ENCODE data around the gene TSPAN31. TPM values are rescaled to one million over a fixed set of nuclear protein-coding genes. Genes with fewer than 3 reads are reported as not detected.
A peak's percentile ranks its signal among the peaks of the same experiment; 100 is the strongest.

Gene TSPAN31
- total RNA-seq, 1 donor = 41.6 TPM

- Histone ChIP-seq H2AFZ (ENCODE audit: low read length) (no peak overlapping the region), H3K27me3 (ENCODE audit: insufficient read depth, low read length) (peaks cover 60% of the 10 kb centered on the region), H4K20me1 (ENCODE audit: insufficient read depth, low read length) (no peaks in the 10 kb centered on the region), H3K36me3 (ENCODE audit: insufficient read depth, low read length) (peaks cover 4% of the 10 kb centered on the region), H3K79me2 (ENCODE audit: insufficient read depth, low read length) (peaks cover 12% of the 10 kb centered on the region), H3K9me3 (ENCODE audit: low read depth, low read length) (no peaks in the 10 kb centered on the region), H3K4me1 (ENCODE audit: insufficient read depth, low read length) (peaks cover 11% of the 10 kb centered on the region), H3K4me2 (ENCODE audit: insufficient read depth, low read length) (no peak overlapping the region), H3K4me3 (ENCODE audit: insufficient read depth, low read length) (no peak overlapping the region), H3K27ac (ENCODE audit: low read depth, low read length) (no peak overlapping the region)
- no peak for TF ChIP-seq CTCF (IDR thresholded peaks at IDR 0.05; ENCODE audit: extremely low read depth, low read depth, low read length)
- DNase-seq (ENCODE audit: insufficient read length, low spot score, missing footprints) = no peak
These were observed 3.4 kb upstream of the TSPAN31 start for GRCh38 chr12:57741413-57741789.

- DNase-seq (ENCODE audit: insufficient read length, low spot score, missing footprints) = peak; percentile 53
- Histone ChIP-seq H3K4me3 (ENCODE audit: insufficient read depth, low read length) (no peak overlapping the region), H3K27me3 (ENCODE audit: insufficient read depth, low read length) (peaks cover 53% of the 10 kb centered on the region), H3K79me2 (ENCODE audit: insufficient read depth, low read length) (peaks cover 12% of the 10 kb centered on the region), H3K4me2 (ENCODE audit: insufficient read depth, low read length) (no peak overlapping the region), H3K36me3 (ENCODE audit: insufficient read depth, low read length) (peaks cover 11% of the 10 kb centered on the region), H3K27ac (ENCODE audit: low read depth, low read length) (no peak overlapping the region), H3K4me1 (ENCODE audit: insufficient read depth, low read length) (peaks cover 7% of the 10 kb centered on the region), H4K20me1 (ENCODE audit: insufficient read depth, low read length) (no peaks in the 10 kb centered on the region), H3K9me3 (ENCODE audit: low read depth, low read length) (no peaks in the 10 kb centered on the region), H2AFZ (ENCODE audit: low read length) (no peak overlapping the region)
- no peak for TF ChIP-seq CTCF (IDR thresholded peaks at IDR 0.05; ENCODE audit: extremely low read depth, low read depth, low read length)
These were observed 2.7 kb upstream of the TSPAN31 start for GRCh38 chr12:57741844-57742738.

- Histone ChIP-seq H3K9me3 (ENCODE audit: low read depth, low read length) (no peaks in the 10 kb centered on the region), H3K27ac (ENCODE audit: low read depth, low read length) (no peak overlapping the region), H3K27me3 (ENCODE audit: insufficient read depth, low read length) (peaks cover 39% of the 10 kb centered on the region), H3K4me2 (ENCODE audit: insufficient read depth, low read length) (peak overlapping the region; percentile 97), H3K36me3 (ENCODE audit: insufficient read depth, low read length) (peaks cover 24% of the 10 kb centered on the region), H3K4me1 (ENCODE audit: insufficient read depth, low read length) (peaks cover 7% of the 10 kb centered on the region), H4K20me1 (ENCODE audit: insufficient read depth, low read length) (no peaks in the 10 kb centered on the region), H3K79me2 (ENCODE audit: insufficient read depth, low read length) (peaks cover 12% of the 10 kb centered on the region), H3K4me3 (ENCODE audit: insufficient read depth, low read length) (no peak overlapping the region), H2AFZ (ENCODE audit: low read length) (no peak overlapping the region)
- DNase-seq (ENCODE audit: insufficient read length, low spot score, missing footprints) = no peak
- TF ChIP-seq CTCF (IDR thresholded peaks at IDR 0.05; ENCODE audit: extremely low read depth, low read depth, low read length) = no peak
These were observed 1.1 kb upstream of the TSPAN31 start for GRCh38 chr12:57743769-57744168.

GRCh38 chr12:57744194-57744776, 554 bp upstream of the TSPAN31 start:
- DNase-seq (ENCODE audit: insufficient read length, low spot score, missing footprints) = peak; percentile 69
- Histone ChIP-seq H3K27me3 (ENCODE audit: insufficient read depth, low read length) (peaks cover 33% of the 10 kb centered on the region), H3K79me2 (ENCODE audit: insufficient read depth, low read length) (peaks cover 17% of the 10 kb centered on the region), H3K36me3 (ENCODE audit: insufficient read depth, low read length) (peaks cover 29% of the 10 kb centered on the region), H3K27ac (ENCODE audit: low read depth, low read length) (peak overlapping the region; percentile 98), H3K4me2 (ENCODE audit: insufficient read depth, low read length) (peak overlapping the region; percentile 97), H3K4me1 (ENCODE audit: insufficient read depth, low read length) (peaks cover 7% of the 10 kb centered on the region), H4K20me1 (ENCODE audit: insufficient read depth, low read length) (no peaks in the 10 kb centered on the region), H3K9me3 (ENCODE audit: low read depth, low read length) (no peaks in the 10 kb centered on the region), H2AFZ (ENCODE audit: low read length) (peak overlapping the region; percentile 75), H3K4me3 (ENCODE audit: insufficient read depth, low read length) (peak overlapping the region; percentile 97)
- no peak for TF ChIP-seq CTCF (IDR thresholded peaks at IDR 0.05; ENCODE audit: extremely low read depth, low read depth, low read length)
